ENCODE data around the gene NSA2.

NSA2 gene

GRCh38 chr5:74761241-74761640, 5.8 kb upstream of the NSA2 start:
- Histone ChIP-seq H3K36me3 (ENCODE audit: control insufficient read depth, low read length) (peaks cover 71% of the 10 kb centered on the region), H4K20me1 (ENCODE audit: control insufficient read depth, insufficient read depth, low read depth, low read length) (no peaks in the 10 kb centered on the region), H3K27ac (ENCODE audit: low read depth, low read length) (no peak overlapping the region), H3K4me2 (ENCODE audit: low read length) (no peak overlapping the region), H3K9me2 (replicated peaks; ENCODE audit: control insufficient read depth, low read length) (no peaks in the 10 kb centered on the region), H3K79me2 (ENCODE audit: control insufficient read depth, low read length) (peaks cover 31% of the 10 kb centered on the region), H3K9me3 (ENCODE audit: control insufficient read depth, insufficient read depth, low read length) (peaks cover 4% of the 10 kb centered on the region; the same call in 1 of the 2 replicates), H3K27me3 (ENCODE audit: control insufficient read depth, low read length) (no peaks in the 10 kb centered on the region), H3K4me3 (ENCODE audit: low read length) (no peak overlapping the region), H3K4me1 (ENCODE audit: control insufficient read depth, low read length) (peaks cover 16% of the 10 kb centered on the region), H3F3A (ENCODE audit: control insufficient read depth, insufficient read depth) (no peaks in the 10 kb centered on the region)
- TF ChIP-seq CTCF (IDR thresholded peaks at IDR 0.05; ENCODE audit: low read depth, low read length, poor library complexity, severe bottlenecking) (no peak), EZH2phosphoT487 (IDR thresholded peaks at IDR 0.05; ENCODE audit: borderline replicate concordance, low read length) (no peak)

- Histone ChIP-seq H4K20me1 (ENCODE audit: control insufficient read depth, insufficient read depth, low read depth, low read length) (peaks cover 3% of the 10 kb centered on the region; the same call in 1 of the 2 replicates), H3K9me3 (ENCODE audit: control insufficient read depth, insufficient read depth, low read length) (no peaks in the 10 kb centered on the region), H3F3A (ENCODE audit: control insufficient read depth, insufficient read depth) (no peaks in the 10 kb centered on the region), H3K36me3 (ENCODE audit: control insufficient read depth, low read length) (peaks cover 70% of the 10 kb centered on the region), H3K27ac (ENCODE audit: low read depth, low read length) (no peak overlapping the region), H3K4me3 (ENCODE audit: low read length) (no peak overlapping the region), H3K4me2 (ENCODE audit: low read length) (no peak overlapping the region), H3K27me3 (ENCODE audit: control insufficient read depth, low read length) (no peaks in the 10 kb centered on the region), H3K9me2 (replicated peaks; ENCODE audit: control insufficient read depth, low read length) (no peaks in the 10 kb centered on the region), H3K4me1 (ENCODE audit: control insufficient read depth, low read length) (peaks cover 16% of the 10 kb centered on the region), H3K79me2 (ENCODE audit: control insufficient read depth, low read length) (peaks cover 45% of the 10 kb centered on the region)
- TF ChIP-seq EZH2phosphoT487 (IDR thresholded peaks at IDR 0.05; ENCODE audit: borderline replicate concordance, low read length) (no peak), CTCF (IDR thresholded peaks at IDR 0.05; ENCODE audit: low read depth, low read length, poor library complexity, severe bottlenecking) (no peak)
Measured at GRCh38 chr5:74762599-74762998, 4.5 kb upstream of the NSA2 start.

- Histone ChIP-seq H3F3A (ENCODE audit: control insufficient read depth, insufficient read depth) (no peaks in the 10 kb centered on the region), H3K9me2 (replicated peaks; ENCODE audit: control insufficient read depth, low read length) (no peaks in the 10 kb centered on the region), H4K20me1 (ENCODE audit: control insufficient read depth, insufficient read depth, low read depth, low read length) (peaks cover 11% of the 10 kb centered on the region), H3K9me3 (ENCODE audit: control insufficient read depth, insufficient read depth, low read length) (no peaks in the 10 kb centered on the region), H3K4me3 (ENCODE audit: low read length) (no peak overlapping the region), H3K27me3 (ENCODE audit: control insufficient read depth, low read length) (no peaks in the 10 kb centered on the region), H3K4me2 (ENCODE audit: low read length) (no peak overlapping the region), H3K4me1 (ENCODE audit: control insufficient read depth, low read length) (peaks cover 25% of the 10 kb centered on the region), H3K79me2 (ENCODE audit: control insufficient read depth, low read length) (peaks cover 54% of the 10 kb centered on the region), H3K36me3 (ENCODE audit: control insufficient read depth, low read length) (peaks cover 68% of the 10 kb centered on the region), H3K27ac (ENCODE audit: low read depth, low read length) (no peak overlapping the region)
- TF ChIP-seq CTCF (IDR thresholded peaks at IDR 0.05; ENCODE audit: low read depth, low read length, poor library complexity, severe bottlenecking), result no peak
- no peak for TF ChIP-seq EZH2phosphoT487 (IDR thresholded peaks at IDR 0.05; ENCODE audit: borderline replicate concordance, low read length)
Measured at GRCh38 chr5:74763504-74763903, 3.5 kb upstream of the NSA2 start.

Data from DOHH2 (cell line).